B cell (primary cell): ENCODE results near the gene TOX2. TPM values are rescaled to one million over a fixed set of nuclear protein-coding genes. Genes with fewer than 3 reads are reported as not detected.

Experiments used
- ATAC-seq: fragments of 200-7000 bp; cut with Tn5 transposase; one replicate; pipeline ENCODE4 v1.10.0; 2021; ENCODE audit warnings: low read depth, mild to moderate bottlenecking, moderate number of reproducible peaks, moderate library complexity
- CTCF ChIA-PET: fragments of 350-600 bp; sonication (Branson Sonifier 250); formaldehyde crosslinking; loops from one replicate; lab custom pipeline; 2021; ENCODE audit warnings: antibody characterized with exemption, inconsistent platforms; lab: Charles Lee
- POLR2A ChIA-PET: fragments of 350-600 bp; sonication (Branson Sonifier 250); formaldehyde crosslinking; loops from one replicate; lab custom pipeline; 2021; ENCODE audit warnings: antibody characterized with exemption; lab: Charles Lee
- DNase-seq: peaks from one replicate; pipeline ENCODE4 v3.0.0; 2013
- H2AFZ ChIP-seq: 2 replicates; pipeline ENCODE4 v1.6.1; 2012; ENCODE audit warnings: mild to moderate bottlenecking, low read depth, low read length; ENCODE audit not compliant: insufficient read depth, poor library complexity, severe bottlenecking
- H3K27ac ChIP-seq, 2 donors: 1 replicate in 1 of 2; 2 replicates in 1 of 2; pipeline ENCODE4 v1.5.1; 2012 to 2013; ENCODE audit warnings: low read length in 2 of 2, mild to moderate bottlenecking in 2 of 2, moderate library complexity in 1 of 2
- H3K27me3 ChIP-seq, 4 experiments: fragments of 200-600 bp in 1 of 4; sonication (generic) in 1 of 4; replicated peaks in 1 of 4; 1 replicate in 2 of 4; 2 replicates in 2 of 4; pipeline versions ENCODE4 v1.6.1 to v1.7.0; 2013 to 2016; ENCODE audit warnings: low read length in 3 of 4, mild to moderate bottlenecking in 2 of 4, mixed read lengths in 1 of 4, moderate library complexity in 1 of 4; ENCODE audit not compliant: insufficient read depth in 4 of 4, control insufficient read depth in 3 of 4; ENCODE audit errors: control extremely low read depth in 1 of 4
- H3K36me3 ChIP-seq, 2 experiments: replicated peaks in 1 of 2; 1 replicate in 1 of 2; 2 replicates in 1 of 2; pipeline versions ENCODE4 v1.6.1 to v1.7.1; 2013; ENCODE audit warnings: low read length in 1 of 2; ENCODE audit not compliant: insufficient read depth in 2 of 2, control insufficient read depth in 1 of 2; ENCODE audit errors: control extremely low read depth in 1 of 2, extremely low read depth in 1 of 2
- H3K4me1 ChIP-seq, 2 donors: fragments of 200-600 bp in 1 of 2; sonication (generic) in 1 of 2; 1 replicate in 1 of 2; 2 replicates in 1 of 2; pipeline versions ENCODE4 v1.5.1 to v1.6.1; 2013 to 2017; ENCODE audit warnings: low read length in 2 of 2; ENCODE audit not compliant: control insufficient read depth in 2 of 2, insufficient read depth in 2 of 2
- H3K4me2 ChIP-seq: replicated peaks from 2 replicates; pipeline ENCODE3; 2012; ENCODE audit warnings: mild to moderate bottlenecking, low read depth, low read length; ENCODE audit not compliant: poor library complexity, severe bottlenecking
- H3K4me3 ChIP-seq, 5 experiments: fragments of 200-600 bp in 1 of 5; sonication (generic) in 1 of 5; 1 replicate in 3 of 5; 2 replicates in 2 of 5; pipeline versions ENCODE4 v1.5.1 to v1.7.0; 2011 to 2016; ENCODE audit warnings: low read length in 4 of 5, mild to moderate bottlenecking in 4 of 5, low read depth in 2 of 5, control low read depth in 1 of 5, moderate library complexity in 1 of 5; ENCODE audit not compliant: insufficient read depth in 1 of 5; ENCODE audit errors: control extremely low read depth in 1 of 5, extremely low read depth in 1 of 5
- H3K79me2 ChIP-seq: fragments of 200-600 bp; sonication (generic); one replicate; pipeline ENCODE4 v1.6.0; 2016; ENCODE audit warnings: low read length; ENCODE audit not compliant: control insufficient read depth, insufficient read depth
- H3K9ac ChIP-seq: fragments of 200-600 bp; sonication (generic); 2 replicates; pipeline ENCODE4 v1.6.1; 2017; ENCODE audit warnings: mild to moderate bottlenecking, low read length, moderate library complexity
- H3K9me3 ChIP-seq, 3 donors: one replicate each; pipeline versions ENCODE4 v1.6.1 to v1.7.1; 2013; ENCODE audit warnings: low read length in 2 of 3; ENCODE audit not compliant: control insufficient read depth in 2 of 3, insufficient read depth in 1 of 3; ENCODE audit errors: control extremely low read depth in 1 of 3
- H4K20me1 ChIP-seq: 2 replicates; pipeline ENCODE4 v1.6.0; 2012; ENCODE audit warnings: mild to moderate bottlenecking, low read length; ENCODE audit not compliant: insufficient read depth, control insufficient read depth, poor library complexity, severe bottlenecking
- H3K27ac Mint-ChIP-seq: one replicate; pipeline ENCODE4 v1.8.0; 2021; ENCODE audit warnings: mixed read lengths
- H3K27me3 Mint-ChIP-seq: one replicate; pipeline ENCODE4 v1.8.0; 2021; ENCODE audit warnings: mixed read lengths
- H3K4me1 Mint-ChIP-seq: one replicate; pipeline ENCODE4 v1.8.0; 2021; ENCODE audit warnings: mixed read lengths
- H3K4me3 Mint-ChIP-seq: one replicate; pipeline ENCODE4 v1.8.0; 2021; ENCODE audit warnings: mixed read lengths
- H3K9me3 Mint-ChIP-seq: one replicate; pipeline ENCODE4 v1.8.0; 2022; ENCODE audit warnings: mixed read lengths; ENCODE audit not compliant: insufficient read depth
- CTCF ChIP-seq: fragments of 200-600 bp; IDR thresholded peaks from one replicate; pipeline ENCODE4 v1.8.0; 2022; ENCODE audit warnings: antibody characterized with exemption, mild to moderate bottlenecking
- EZH2 ChIP-seq: IDR thresholded peaks from 2 replicates; pipeline ENCODE4 v1.6.1; 2012; ENCODE audit warnings: borderline replicate concordance, low read depth, mild to moderate bottlenecking, moderate library complexity, low read length; ENCODE audit not compliant: insufficient read depth, poor library complexity, severe bottlenecking
- WGBS: methylation state at CpG from one replicate; pipeline ENCODE4 v1.1.5; 2013; ENCODE audit warnings: missing lambda C conversion rate; ENCODE audit not compliant: insufficient coverage; 5-methylcytosine and 5-hydroxymethylcytosine counted together
- intact Hi-C: fragments of 100-400 bp; cut with micrococcal nuclease; formaldehyde crosslinking; loops from one replicate; pipeline ENCODE4 v1.10.0; 2022
- polyA plus RNA-seq: library from polyadenylated mRNA; depleted of rRNA; stranded (reverse); fragments of >200 nt; gene quantifications from 2 replicates; pipeline ENCODE4 v1.2.3, GENCODE V29; 2012
- total RNA-seq, 2 donors: library from RNA; stranded (reverse); fragments of 120-200 nt in 1 of 2; gene quantifications; 1 replicate in 1 of 2; 2 replicates in 1 of 2; pipeline versions ENCODE4 v1.2.3 to v1.2.4, GENCODE V29; 2013 to 2022

TOX2 gene
- total and polyA plus RNA-seq, 2 donors (not counting 1 experiment from before 2014, with no cell fraction given), result 1.2 to 4.1 TPM

- no peaks in the 10 kb centered on the region for H3K9me3 Mint-ChIP-seq
- H3K27ac Mint-ChIP-seq, result no peak overlapping the region
- Histone ChIP-seq H3K9me3 (peaks cover 0 to 4% (median 0%) of the 10 kb centered on the region in 3 donors), H2AFZ (no peak overlapping the region), H4K20me1 (no peaks in the 10 kb centered on the region), H3K4me2 (no peak overlapping the region), H3K9ac (no peak overlapping the region), H3K4me3 (no peak overlapping the region), H3K36me3 (no peaks in the 10 kb centered on the region), H3K79me2 (no peaks in the 10 kb centered on the region), H3K4me1 (peaks cover 24 to 31% of the 10 kb centered on the region in 2 donors), H3K27me3 (no peaks in the 10 kb centered on the region), H3K27ac (no peak overlapping the region)
- no peak overlapping the region for H3K4me3 Mint-ChIP-seq
- intact Hi-C loops, result loop anchor here (5.0 kb wide), 1 partner anchor 223 kb away; no protein-coding TSS in a partner anchor
- DNase-seq, result no peak
- CTCF ChIA-PET, result interaction anchor here (3.8 kb wide), 1 partner anchor 14 kb away, joined by 35 read pairs; no protein-coding TSS in a partner anchor
- WGBS, result 97% methylated on average over 19 of the region's 20 CpGs
- TF ChIP-seq EZH2 (no peak), CTCF (no peak)
- POLR2A ChIA-PET, result no interaction called here
- no peaks in the 10 kb centered on the region for H3K27me3 Mint-ChIP-seq
- H3K4me1 Mint-ChIP-seq, result peaks cover 31% of the 10 kb centered on the region
- ATAC-seq, result no peak
These were observed 151.0 kb downstream of the TOX2 start for GRCh38 chr20:44065401-44066340.
